HG02642 (cell line): Measurements from ENCODE around the gene ITM2A.

Source experiments
- ATAC-seq: cut with Tn5 transposase; IDR thresholded peaks from one replicate; pipeline ENCODE4 v1.9.1; 2021; ENCODE audit warnings: mild to moderate bottlenecking; ENCODE audit not compliant: unreplicated experiment, poor library complexity

ITM2A gene

DNA sequence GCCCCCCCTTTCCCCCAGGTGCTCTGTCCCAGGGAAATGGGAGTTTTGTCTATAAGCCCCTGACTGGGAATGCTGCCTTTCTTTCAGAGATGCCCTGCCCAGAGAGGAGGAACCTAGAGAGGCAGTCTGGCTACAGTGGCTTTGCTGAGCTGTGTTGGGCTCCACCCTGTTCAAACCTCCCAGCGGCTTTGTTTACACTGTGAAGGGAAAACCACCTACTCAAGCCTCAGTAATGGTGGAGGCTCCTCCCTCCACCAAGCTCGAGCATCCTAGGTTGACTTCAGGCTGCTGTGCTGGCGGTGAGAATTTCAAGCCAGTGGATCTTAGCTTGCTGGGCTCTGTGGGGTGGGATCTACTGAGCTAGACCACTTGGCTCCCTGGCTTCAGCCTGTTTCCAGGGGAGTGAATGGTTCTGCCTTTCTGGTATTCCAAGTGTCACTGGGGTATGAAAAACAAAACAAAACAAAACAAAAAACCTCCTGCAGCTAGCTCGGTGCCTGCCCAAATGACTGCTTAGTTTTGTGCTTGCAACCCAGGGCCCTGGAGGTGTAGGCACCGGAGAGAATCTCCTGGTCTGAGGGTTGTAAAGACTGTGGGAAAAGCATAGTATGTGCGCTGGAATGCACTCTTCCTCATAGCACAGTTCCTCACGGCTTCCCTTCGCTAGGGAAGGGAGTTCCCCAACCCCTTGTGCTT is 41.7 kb downstream of the ITM2A start:
- ATAC-seq: no peak
